GM12878 (cell line): ENCODE measurements around the gene RSPH1. TPM values are rescaled to one million over a fixed set of nuclear protein-coding genes. Genes with fewer than 3 reads are reported as not detected.

Source experiments
- BMI1 ChIP-seq: fragments of 450-650 bp; IDR thresholded peaks from 2 replicates; pipeline ENCODE4 v1.6.1; 2016; ENCODE audit warnings: mild to moderate bottlenecking, moderate library complexity, borderline replicate concordance
- ESRRA ChIP-seq: IDR thresholded peaks from 2 replicates; pipeline ENCODE4 v1.6.1; 2012; ENCODE audit warnings: mild to moderate bottlenecking, low read length, improper control_type of control experiment
- ETV6 ChIP-seq, 2 experiments: fragments of 450-650 bp in 1 of 2; IDR thresholded peaks in 1 of 2; conservative IDR thresholded peaks in 1 of 2; 2 replicates each; pipeline ENCODE4 v1.6.1; 2014; ENCODE audit warnings: antibody characterized with exemption in 1 of 2, borderline replicate concordance in 1 of 2, low read depth in 1 of 2, mild to moderate bottlenecking in 1 of 2, moderate library complexity in 1 of 2
- FOS ChIP-seq: IDR thresholded peaks from 3 replicates; pipeline ENCODE4 v1.6.1; 2011; ENCODE audit warnings: borderline replicate concordance; ENCODE audit not compliant: insufficient read length; ENCODE audit errors: extremely low read depth
- NFYB ChIP-seq: IDR thresholded peaks from 2 replicates; pipeline ENCODE4 v1.6.1; 2011; ENCODE audit warnings: low read depth, mild to moderate bottlenecking, low read length, improper control_type of control experiment, moderate library complexity; ENCODE audit not compliant: insufficient read depth
- PKNOX1 ChIP-seq: fragments of 450-650 bp; IDR thresholded peaks from 2 replicates; pipeline ENCODE4 v1.6.1; 2016; ENCODE audit warnings: mild to moderate bottlenecking
- POLR2AphosphoS2 ChIP-seq: IDR thresholded peaks from 2 replicates; pipeline ENCODE4 v1.6.1; 2011; ENCODE audit warnings: low read depth, mild to moderate bottlenecking, low read length, improper control_type of control experiment, moderate library complexity
- POU2F2 ChIP-seq: IDR thresholded peaks from 3 replicates; pipeline ENCODE4 v1.6.1; 2011; ENCODE audit warnings: low read depth, mild to moderate bottlenecking, low read length, borderline replicate concordance
- SMC3 ChIP-seq: IDR thresholded peaks from 2 replicates; pipeline ENCODE4 v1.6.1; 2011; ENCODE audit warnings: low read length, improper control_type of control experiment, borderline replicate concordance
- STAT3 ChIP-seq: IDR thresholded peaks from 2 replicates; pipeline ENCODE4 v1.6.1; 2011; ENCODE audit warnings: low read depth, low read length, improper control_type of control experiment
- USF1 ChIP-seq: IDR thresholded peaks from 2 replicates; pipeline ENCODE4 v1.6.1; 2011; ENCODE audit warnings: borderline replicate concordance, low read depth, mild to moderate bottlenecking, moderate library complexity, mixed read lengths, low read length; ENCODE audit not compliant: insufficient read depth; ENCODE audit errors: extremely low read length
- WRNIP1 ChIP-seq: IDR thresholded peaks from 2 replicates; pipeline ENCODE4 v1.6.1; 2011; ENCODE audit warnings: low read depth, low read length, improper control_type of control experiment, borderline replicate concordance
- ZNF687 ChIP-seq: fragments of 450-650 bp; IDR thresholded peaks from 2 replicates; pipeline ENCODE4 v1.6.1; 2017; ENCODE audit warnings: mild to moderate bottlenecking, moderate library complexity
- polyA plus RNA-seq, 11 experiments: library from polyadenylated mRNA; depleted of rRNA in 4 of 11; unstranded in 6 of 11; stranded (reverse) in 5 of 11; fragments of >200 nt; fragmentation: Nextera tagmentation in 4 of 11; fragmentation: Illumina TruSeq in 1 of 11; extraction: Ambion mirVana in 4 of 11; extraction: Trizol in 1 of 11; gene quantifications; 1 replicate in 1 of 11; 2 replicates in 10 of 11; pipeline versions ENCODE4 v1.2.1 to v1.2.3, GENCODE V29; 2011 to 2016; ENCODE audit warnings: inconsistent platforms in 2 of 11, missing spikeins in 2 of 11, low read depth in 1 of 11
- total RNA-seq, 4 experiments: library from RNA; depleted of rRNA in 3 of 4; stranded (reverse); fragments of >200 nt in 3 of 4; fragmentation: Illumina TruSeq in 1 of 4; extraction: Trizol in 1 of 4; gene quantifications; 2 replicates each; pipeline versions ENCODE4 v1.2.1 to v1.2.3, GENCODE V29; 2013 to 2021
- TF ChIP-seq, protein P1 (sequence below): fragments of 150-350 bp; IDR thresholded peaks from 2 replicates; pipeline ENCODE4 v1.6.1; 2016; ENCODE audit warnings: low read depth, low read length
- TF ChIP-seq, protein P2 (sequence below): fragments of 450-650 bp; conservative IDR thresholded peaks from 2 replicates; pipeline ENCODE4 v1.6.1; 2017; ENCODE audit warnings: mild to moderate bottlenecking, moderate library complexity

The RSPH1 gene
- total and polyA plus RNA-seq, 10 of the 15 experiments (the other 5 are each of a cell fraction or from before 2014, with no cell fraction given): 0.11 to 1.4 (median 0.38) TPM

DNA sequence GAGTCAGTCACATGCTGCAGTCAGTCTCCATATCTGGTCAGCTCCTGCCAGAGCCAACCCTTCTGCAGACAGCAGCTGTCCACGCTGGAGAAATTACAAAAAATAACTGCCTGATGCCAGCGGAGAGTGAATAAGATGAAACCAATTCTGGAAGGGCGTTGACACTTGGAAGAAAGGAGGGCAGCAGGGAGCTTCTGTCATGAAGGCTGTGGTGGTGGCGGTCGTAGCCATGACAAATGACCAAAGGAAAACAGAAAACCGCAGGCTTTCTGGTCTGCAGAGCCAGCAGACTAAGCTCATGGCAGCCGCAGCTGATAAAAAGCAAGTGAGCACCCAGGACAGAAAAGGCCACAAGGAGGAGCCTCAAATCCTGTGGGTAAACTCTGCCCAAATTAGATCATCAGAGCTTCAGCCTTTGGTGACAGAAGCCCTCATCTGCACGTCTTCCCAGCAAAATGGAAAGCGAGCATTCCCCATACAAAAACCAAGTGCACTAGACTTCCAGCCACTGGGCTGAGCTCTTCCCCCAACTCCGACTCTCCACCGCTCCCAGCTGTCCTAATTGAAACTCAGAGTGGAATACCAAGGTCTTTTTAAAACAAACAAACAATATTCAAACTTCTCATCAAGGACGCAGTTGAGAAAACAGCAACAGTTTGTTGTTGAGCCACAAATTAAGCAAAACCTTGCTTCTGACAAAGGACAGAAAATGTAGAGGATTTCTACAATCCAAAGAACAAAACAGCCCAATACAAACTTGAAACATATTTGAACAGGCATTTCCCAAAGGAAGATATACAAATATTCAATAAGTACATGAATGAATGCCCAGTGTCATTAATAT lies 28.7 kb downstream of the RSPH1 start (continued):
- TF ChIP-seq, protein P1, sequence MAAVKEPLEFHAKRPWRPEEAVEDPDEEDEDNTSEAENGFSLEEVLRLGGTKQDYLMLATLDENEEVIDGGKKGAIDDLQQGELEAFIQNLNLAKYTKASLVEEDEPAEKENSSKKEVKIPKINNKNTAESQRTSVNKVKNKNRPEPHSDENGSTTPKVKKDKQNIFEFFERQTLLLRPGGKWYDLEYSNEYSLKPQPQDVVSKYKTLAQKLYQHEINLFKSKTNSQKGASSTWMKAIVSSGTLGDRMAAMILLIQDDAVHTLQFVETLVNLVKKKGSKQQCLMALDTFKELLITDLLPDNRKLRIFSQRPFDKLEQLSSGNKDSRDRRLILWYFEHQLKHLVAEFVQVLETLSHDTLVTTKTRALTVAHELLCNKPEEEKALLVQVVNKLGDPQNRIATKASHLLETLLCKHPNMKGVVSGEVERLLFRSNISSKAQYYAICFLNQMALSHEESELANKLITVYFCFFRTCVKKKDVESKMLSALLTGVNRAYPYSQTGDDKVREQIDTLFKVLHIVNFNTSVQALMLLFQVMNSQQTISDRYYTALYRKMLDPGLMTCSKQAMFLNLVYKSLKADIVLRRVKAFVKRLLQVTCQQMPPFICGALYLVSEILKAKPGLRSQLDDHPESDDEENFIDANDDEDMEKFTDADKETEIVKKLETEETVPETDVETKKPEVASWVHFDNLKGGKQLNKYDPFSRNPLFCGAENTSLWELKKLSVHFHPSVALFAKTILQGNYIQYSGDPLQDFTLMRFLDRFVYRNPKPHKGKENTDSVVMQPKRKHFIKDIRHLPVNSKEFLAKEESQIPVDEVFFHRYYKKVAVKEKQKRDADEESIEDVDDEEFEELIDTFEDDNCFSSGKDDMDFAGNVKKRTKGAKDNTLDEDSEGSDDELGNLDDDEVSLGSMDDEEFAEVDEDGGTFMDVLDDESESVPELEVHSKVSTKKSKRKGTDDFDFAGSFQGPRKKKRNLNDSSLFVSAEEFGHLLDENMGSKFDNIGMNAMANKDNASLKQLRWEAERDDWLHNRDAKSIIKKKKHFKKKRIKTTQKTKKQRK: no peak
- TF ChIP-seq POU2F2: no peak
- peak; percentile 76; the same call in 1 of the 2 replicates for TF ChIP-seq SMC3
- no peak for TF ChIP-seq POLR2AphosphoS2
- peak; percentile 39; the same call in 1 of the 2 replicates for TF ChIP-seq ZNF687
- no peak for TF ChIP-seq WRNIP1
- no peak for TF ChIP-seq ETV6 (conservative IDR thresholded peaks at IDR 0.05 in 1 of 2, IDR thresholded peaks at IDR 0.05 in 1 of 2; ENCODE audit: borderline replicate concordance in 1 of 2, low read depth in 1 of 2)
- TF ChIP-seq, protein P2, sequence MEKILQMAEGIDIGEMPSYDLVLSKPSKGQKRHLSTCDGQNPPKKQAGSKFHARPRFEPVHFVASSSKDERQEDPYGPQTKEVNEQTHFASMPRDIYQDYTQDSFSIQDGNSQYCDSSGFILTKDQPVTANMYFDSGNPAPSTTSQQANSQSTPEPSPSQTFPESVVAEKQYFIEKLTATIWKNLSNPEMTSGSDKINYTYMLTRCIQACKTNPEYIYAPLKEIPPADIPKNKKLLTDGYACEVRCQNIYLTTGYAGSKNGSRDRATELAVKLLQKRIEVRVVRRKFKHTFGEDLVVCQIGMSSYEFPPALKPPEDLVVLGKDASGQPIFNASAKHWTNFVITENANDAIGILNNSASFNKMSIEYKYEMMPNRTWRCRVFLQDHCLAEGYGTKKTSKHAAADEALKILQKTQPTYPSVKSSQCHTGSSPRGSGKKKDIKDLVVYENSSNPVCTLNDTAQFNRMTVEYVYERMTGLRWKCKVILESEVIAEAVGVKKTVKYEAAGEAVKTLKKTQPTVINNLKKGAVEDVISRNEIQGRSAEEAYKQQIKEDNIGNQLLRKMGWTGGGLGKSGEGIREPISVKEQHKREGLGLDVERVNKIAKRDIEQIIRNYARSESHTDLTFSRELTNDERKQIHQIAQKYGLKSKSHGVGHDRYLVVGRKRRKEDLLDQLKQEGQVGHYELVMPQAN: no peak
- TF ChIP-seq BMI1: peak; percentile 45; the same call in 1 of the 2 replicates
- no peak for TF ChIP-seq USF1
- 0 out of 2 replicates have a peak, but pooled peaks have one; percentile 58 for TF ChIP-seq STAT3
- no peak for TF ChIP-seq ESRRA
- TF ChIP-seq FOS: no peak
- TF ChIP-seq NFYB: no peak
- no peak for TF ChIP-seq PKNOX1
